HepG2 (cell line): ENCODE results near the gene SCARB2. TPM values are rescaled to one million over a fixed set of nuclear protein-coding genes. Genes with fewer than 3 reads are reported as not detected.

ENCODE experiments used
- ATF7 ChIP-seq, 2 experiments: fragments of 450-650 bp in 1 of 2; sonication (generic) in 1 of 2; formaldehyde crosslinking in 1 of 2; IDR thresholded peaks; 2 replicates each; pipeline versions ENCODE4 v1.4.0 to v1.6.1; 2016 to 2020; ENCODE audit warnings: antibody characterized with exemption in 1 of 2, mild to moderate bottlenecking in 1 of 2, missing genetic modification reagents in 1 of 2
- GZF1 ChIP-seq: sonication (generic); formaldehyde crosslinking; IDR thresholded peaks from 2 replicates; pipeline ENCODE4 v1.5.1; 2020; ENCODE audit warnings: mild to moderate bottlenecking, missing genetic modification reagents
- HMGA1 ChIP-seq: sonication (generic); formaldehyde crosslinking; conservative IDR thresholded peaks from 2 replicates; pipeline ENCODE4 v1.4.0; 2020; ENCODE audit warnings: missing genetic modification reagents
- HOXA5 ChIP-seq: sonication (generic); formaldehyde crosslinking; IDR thresholded peaks from 2 replicates; pipeline ENCODE4 v1.4.0; 2020; ENCODE audit warnings: missing genetic modification reagents
- IRF2 ChIP-seq: IDR thresholded peaks from 2 replicates; pipeline ENCODE4 v1.6.1; 2018; ENCODE audit warnings: missing genetic modification reagents, missing compliant biosample characterization
- MIER2 ChIP-seq: IDR thresholded peaks from 2 replicates; pipeline ENCODE4 v1.6.1; 2016; ENCODE audit warnings: missing biosample characterization, missing genetic modification reagents
- NFKBIZ ChIP-seq: IDR thresholded peaks from 2 replicates; pipeline ENCODE4 v1.6.1; 2018; ENCODE audit warnings: missing genetic modification reagents, missing compliant biosample characterization
- PAWR ChIP-seq: sonication (generic); formaldehyde crosslinking; IDR thresholded peaks from 2 replicates; pipeline ENCODE4 v1.4.0; 2020; ENCODE audit warnings: missing genetic modification reagents, mild to moderate bottlenecking, borderline replicate concordance
- POLR2AphosphoS5 ChIP-seq: IDR thresholded peaks from 2 replicates; pipeline ENCODE4 v1.6.1; 2012; ENCODE audit warnings: low read depth, low read length
- SMYD3 ChIP-seq: sonication (generic); formaldehyde crosslinking; IDR thresholded peaks from 2 replicates; pipeline ENCODE4 v1.8.1; 2023; ENCODE audit warnings: mild to moderate bottlenecking, missing genetic modification reagents
- TBL1XR1 ChIP-seq: fragments of 150-350 bp; IDR thresholded peaks from 2 replicates; pipeline ENCODE4 v1.6.1; 2014; ENCODE audit warnings: borderline replicate concordance, low read length; ENCODE audit not compliant: partially characterized antibody
- XRCC5 ChIP-seq: fragments of 200-400 bp; formaldehyde crosslinking; optimal IDR thresholded peaks from 2 replicates; pipeline ENCODE3; 2017; ENCODE audit warnings: mild to moderate bottlenecking, low read length
- ZFY ChIP-seq: sonication (generic); formaldehyde crosslinking; IDR thresholded peaks from 2 replicates; pipeline ENCODE4 v1.4.0; 2020; ENCODE audit warnings: missing genetic modification reagents
- ZNF616 ChIP-seq: sonication (generic); formaldehyde crosslinking; IDR thresholded peaks from 2 replicates; pipeline ENCODE4 v1.5.0; 2020; ENCODE audit warnings: low read depth, mild to moderate bottlenecking, missing genetic modification reagents
- ZSCAN31 ChIP-seq: sonication (generic); formaldehyde crosslinking; IDR thresholded peaks from 2 replicates; pipeline ENCODE4 v1.5.0; 2020; ENCODE audit warnings: low read depth, mild to moderate bottlenecking, missing genetic modification reagents
- polyA plus RNA-seq, 8 experiments: library from polyadenylated mRNA; depleted of rRNA in 3 of 8; stranded (reverse) in 7 of 8; unstranded in 1 of 8; fragments of >200 nt; fragmentation: Illumina TruSeq in 4 of 8; extraction: Trizol in 4 of 8; gene quantifications; 2 replicates each; pipeline versions ENCODE4 v1.2.1 to v1.2.3, GENCODE V29; 2011 to 2016; ENCODE audit warnings: low read depth in 4 of 8, missing spikeins in 1 of 8, mixed read lengths in 1 of 8; ENCODE audit not compliant: insufficient read depth in 1 of 8
- total RNA-seq, 5 experiments: library from RNA; depleted of rRNA; stranded (reverse); fragments of >200 nt; fragmentation: Illumina TruSeq; extraction: Trizol; gene quantifications; 2 replicates each; pipeline ENCODE4 v1.2.3, GENCODE V29; 2016; ENCODE audit warnings: low read depth in 1 of 5
- TF ChIP-seq, protein P1 (sequence below): sonication (generic); formaldehyde crosslinking; IDR thresholded peaks from 2 replicates; pipeline ENCODE4 v1.5.0; 2020; ENCODE audit warnings: mild to moderate bottlenecking, missing genetic modification reagents
- TF ChIP-seq, protein P2 (sequence below): sonication (generic); formaldehyde crosslinking; IDR thresholded peaks from 2 replicates; pipeline ENCODE4 v1.4.0; 2020; ENCODE audit warnings: mild to moderate bottlenecking, missing genetic modification reagents
- TF ChIP-seq, protein P3 (sequence below), 2 experiments: fragments of 450-650 bp in 1 of 2; sonication (generic) in 1 of 2; formaldehyde crosslinking; IDR thresholded peaks; 2 replicates each; pipeline versions ENCODE4 v1.5.0 to v1.8.0; 2020 to 2022; ENCODE audit warnings: mild to moderate bottlenecking in 1 of 2, missing genetic modification reagents in 1 of 2
- TF ChIP-seq, protein P4 (sequence below): IDR thresholded peaks from 2 replicates; pipeline ENCODE4 v1.6.1; 2016; ENCODE audit warnings: missing genetic modification reagents, missing compliant biosample characterization
- TF ChIP-seq, protein P5 (sequence below): sonication (generic); formaldehyde crosslinking; IDR thresholded peaks from 2 replicates; pipeline ENCODE4 v1.5.0; 2020; ENCODE audit warnings: mild to moderate bottlenecking, missing genetic modification reagents
- TF ChIP-seq, protein P6 (sequence below): sonication (generic); formaldehyde crosslinking; IDR thresholded peaks from 2 replicates; pipeline ENCODE4 v1.8.0; 2022; ENCODE audit warnings: low read depth, missing genetic modification reagents

SCARB2 gene
- total and polyA plus RNA-seq, 2 of the 13 experiments (the other 11 are each of a cell fraction or from before 2014, with no cell fraction given) = 40.6 to 43.4 TPM

DNA sequence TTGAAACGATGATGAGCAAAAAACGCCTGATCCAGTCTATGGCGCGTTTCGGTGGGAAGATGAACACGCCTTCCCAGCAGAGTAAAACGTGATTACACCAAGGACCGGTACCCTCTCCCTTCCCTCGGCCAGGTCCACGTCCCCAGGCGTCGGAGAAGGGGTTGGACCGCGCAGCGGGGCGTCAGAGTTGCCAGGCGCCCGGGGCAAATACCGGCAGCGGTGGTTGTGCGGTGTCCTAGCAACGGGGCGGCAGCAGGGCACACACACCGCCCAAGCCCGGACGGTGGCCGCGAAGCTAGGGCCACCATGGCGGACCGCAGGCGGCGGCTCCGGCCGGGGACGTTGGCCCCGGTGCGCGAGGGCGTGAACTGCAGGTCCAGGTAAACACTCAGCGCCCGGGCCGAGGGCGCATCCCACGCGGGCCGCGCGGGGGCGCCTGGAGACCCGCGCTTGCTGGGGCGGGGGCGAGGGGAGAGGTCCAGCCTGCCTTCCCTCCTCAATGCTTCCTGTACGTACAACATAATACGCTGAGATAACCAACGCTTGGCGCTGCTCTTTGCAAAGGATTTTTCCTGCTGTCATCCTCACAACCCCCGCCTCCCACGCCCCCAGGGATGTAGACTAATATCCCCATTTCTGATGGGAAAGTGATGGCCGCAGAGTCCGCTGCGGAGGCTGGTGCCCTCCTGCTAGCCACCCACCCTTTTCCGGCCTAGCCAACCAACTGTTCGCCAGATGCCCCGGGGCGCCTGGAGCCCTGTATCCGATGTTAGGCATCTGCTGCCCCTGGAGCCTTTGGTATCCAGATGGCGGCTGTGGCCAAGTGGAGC is 38.0 kb upstream of the SCARB2 start, which contains the start of gene FAM47E (continued):
- no peak for TF ChIP-seq HMGA1
- TF ChIP-seq SMYD3 = 0 out of 2 replicates have a peak, but pooled peaks have one; percentile 43
- 0 out of 2 replicates have a peak, but pooled peaks have one; percentile 43 for TF ChIP-seq NFKBIZ (CRISPR knock-in tag)
- peak; percentile 41; the same call in 1 of the 2 replicates for TF ChIP-seq HOXA5
- peak; percentile 71 for TF ChIP-seq MIER2 (CRISPR knock-in tag)
- TF ChIP-seq, protein P1, sequence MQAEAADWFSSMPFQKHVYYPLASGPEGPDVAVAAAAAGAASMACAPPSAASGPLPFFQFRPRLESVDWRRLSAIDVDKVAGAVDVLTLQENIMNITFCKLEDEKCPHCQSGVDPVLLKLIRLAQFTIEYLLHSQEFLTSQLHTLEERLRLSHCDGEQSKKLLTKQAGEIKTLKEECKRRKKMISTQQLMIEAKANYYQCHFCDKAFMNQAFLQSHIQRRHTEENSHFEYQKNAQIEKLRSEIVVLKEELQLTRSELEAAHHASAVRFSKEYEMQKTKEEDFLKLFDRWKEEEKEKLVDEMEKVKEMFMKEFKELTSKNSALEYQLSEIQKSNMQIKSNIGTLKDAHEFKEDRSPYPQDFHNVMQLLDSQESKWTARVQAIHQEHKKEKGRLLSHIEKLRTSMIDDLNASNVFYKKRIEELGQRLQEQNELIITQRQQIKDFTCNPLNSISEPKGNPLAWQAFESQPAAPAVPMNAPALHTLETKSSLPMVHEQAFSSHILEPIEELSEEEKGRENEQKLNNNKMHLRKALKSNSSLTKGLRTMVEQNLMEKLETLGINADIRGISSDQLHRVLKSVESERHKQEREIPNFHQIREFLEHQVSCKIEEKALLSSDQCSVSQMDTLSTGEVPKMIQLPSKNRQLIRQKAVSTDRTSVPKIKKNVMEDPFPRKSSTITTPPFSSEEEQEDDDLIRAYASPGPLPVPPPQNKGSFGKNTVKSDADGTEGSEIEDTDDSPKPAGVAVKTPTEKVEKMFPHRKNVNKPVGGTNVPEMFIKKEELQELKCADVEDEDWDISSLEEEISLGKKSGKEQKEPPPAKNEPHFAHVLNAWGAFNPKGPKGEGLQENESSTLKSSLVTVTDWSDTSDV (CRISPR knock-in tag) = peak; percentile 57; the same call in 1 of the 2 replicates
- peak; percentile 79 for TF ChIP-seq ZSCAN31
- TF ChIP-seq, protein P2, sequence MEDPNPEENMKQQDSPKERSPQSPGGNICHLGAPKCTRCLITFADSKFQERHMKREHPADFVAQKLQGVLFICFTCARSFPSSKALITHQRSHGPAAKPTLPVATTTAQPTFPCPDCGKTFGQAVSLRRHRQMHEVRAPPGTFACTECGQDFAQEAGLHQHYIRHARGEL (CRISPR knock-in tag) = peak; percentile 90; the same call in 1 of the 2 replicates
- TF ChIP-seq ATF7 (IDR thresholded peaks at IDR 0.05) = no peak
- peak; percentile 30; the same call in 1 of the 2 replicates for TF ChIP-seq ATF7 (CRISPR knock-in tag; IDR thresholded peaks at IDR 0.05)
- TF ChIP-seq, protein P3, sequence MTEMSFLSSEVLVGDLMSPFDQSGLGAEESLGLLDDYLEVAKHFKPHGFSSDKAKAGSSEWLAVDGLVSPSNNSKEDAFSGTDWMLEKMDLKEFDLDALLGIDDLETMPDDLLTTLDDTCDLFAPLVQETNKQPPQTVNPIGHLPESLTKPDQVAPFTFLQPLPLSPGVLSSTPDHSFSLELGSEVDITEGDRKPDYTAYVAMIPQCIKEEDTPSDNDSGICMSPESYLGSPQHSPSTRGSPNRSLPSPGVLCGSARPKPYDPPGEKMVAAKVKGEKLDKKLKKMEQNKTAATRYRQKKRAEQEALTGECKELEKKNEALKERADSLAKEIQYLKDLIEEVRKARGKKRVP (CRISPR knock-in tag; IDR thresholded peaks at IDR 0.05) = no peak; a peak in 1 of 4 replicates
- TF ChIP-seq TBL1XR1 = no peak
- TF ChIP-seq ZFY (CRISPR knock-in tag) = peak; percentile 59
- no peak for TF ChIP-seq POLR2AphosphoS5
- TF ChIP-seq XRCC5 = no peak
- TF ChIP-seq PAWR (CRISPR knock-in tag) = no peak
- TF ChIP-seq ZNF616 = no peak
- TF ChIP-seq, protein P4, sequence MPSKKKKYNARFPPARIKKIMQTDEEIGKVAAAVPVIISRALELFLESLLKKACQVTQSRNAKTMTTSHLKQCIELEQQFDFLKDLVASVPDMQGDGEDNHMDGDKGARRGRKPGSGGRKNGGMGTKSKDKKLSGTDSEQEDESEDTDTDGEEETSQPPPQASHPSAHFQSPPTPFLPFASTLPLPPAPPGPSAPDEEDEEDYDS (CRISPR knock-in tag) = no peak
- TF ChIP-seq IRF2 (CRISPR knock-in tag) = peak; percentile 72; the same call in 1 of the 2 replicates
- TF ChIP-seq GZF1 (CRISPR knock-in tag) = 0 out of 2 replicates have a peak, but pooled peaks have one; percentile 29
- TF ChIP-seq, protein P5, sequence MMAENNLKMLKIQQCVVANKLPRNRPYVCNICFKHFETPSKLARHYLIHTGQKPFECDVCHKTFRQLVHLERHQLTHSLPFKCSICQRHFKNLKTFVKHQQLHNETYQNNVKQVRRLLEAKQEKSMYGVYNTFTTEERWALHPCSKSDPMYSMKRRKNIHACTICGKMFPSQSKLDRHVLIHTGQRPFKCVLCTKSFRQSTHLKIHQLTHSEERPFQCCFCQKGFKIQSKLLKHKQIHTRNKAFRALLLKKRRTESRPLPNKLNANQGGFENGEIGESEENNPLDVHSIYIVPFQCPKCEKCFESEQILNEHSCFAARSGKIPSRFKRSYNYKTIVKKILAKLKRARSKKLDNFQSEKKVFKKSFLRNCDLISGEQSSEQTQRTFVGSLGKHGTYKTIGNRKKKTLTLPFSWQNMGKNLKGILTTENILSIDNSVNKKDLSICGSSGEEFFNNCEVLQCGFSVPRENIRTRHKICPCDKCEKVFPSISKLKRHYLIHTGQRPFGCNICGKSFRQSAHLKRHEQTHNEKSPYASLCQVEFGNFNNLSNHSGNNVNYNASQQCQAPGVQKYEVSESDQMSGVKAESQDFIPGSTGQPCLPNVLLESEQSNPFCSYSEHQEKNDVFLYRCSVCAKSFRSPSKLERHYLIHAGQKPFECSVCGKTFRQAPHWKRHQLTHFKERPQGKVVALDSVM (CRISPR knock-in tag) = peak; percentile 23; the same call in 1 of the 2 replicates
- TF ChIP-seq, protein P6, sequence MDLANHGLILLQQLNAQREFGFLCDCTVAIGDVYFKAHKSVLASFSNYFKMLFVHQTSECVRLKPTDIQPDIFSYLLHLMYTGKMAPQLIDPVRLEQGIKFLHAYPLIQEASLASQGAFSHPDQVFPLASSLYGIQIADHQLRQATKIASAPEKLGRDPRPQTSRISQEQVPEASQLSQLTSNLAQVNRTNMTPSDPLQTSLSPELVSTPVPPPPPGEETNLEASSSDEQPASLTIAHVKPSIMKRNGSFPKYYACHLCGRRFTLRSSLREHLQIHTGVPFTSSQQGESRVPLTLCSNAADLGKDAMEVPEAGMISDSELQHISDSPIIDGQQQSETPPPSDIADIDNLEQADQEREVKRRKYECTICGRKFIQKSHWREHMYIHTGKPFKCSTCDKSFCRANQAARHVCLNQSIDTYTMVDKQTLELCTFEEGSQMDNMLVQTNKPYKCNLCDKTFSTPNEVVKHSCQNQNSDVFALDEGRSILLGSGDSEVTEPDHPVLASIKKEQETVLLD (CRISPR knock-in tag) = 0 out of 2 replicates have a peak, but pooled peaks have one; percentile 56
